ENCODE results near the gene CCDC27. TPM values are rescaled to one million over a fixed set of nuclear protein-coding genes. Genes with fewer than 3 reads are reported as not detected.

The CCDC27 gene
- total and polyA plus RNA-seq, 4 donors = not detected

DNA sequence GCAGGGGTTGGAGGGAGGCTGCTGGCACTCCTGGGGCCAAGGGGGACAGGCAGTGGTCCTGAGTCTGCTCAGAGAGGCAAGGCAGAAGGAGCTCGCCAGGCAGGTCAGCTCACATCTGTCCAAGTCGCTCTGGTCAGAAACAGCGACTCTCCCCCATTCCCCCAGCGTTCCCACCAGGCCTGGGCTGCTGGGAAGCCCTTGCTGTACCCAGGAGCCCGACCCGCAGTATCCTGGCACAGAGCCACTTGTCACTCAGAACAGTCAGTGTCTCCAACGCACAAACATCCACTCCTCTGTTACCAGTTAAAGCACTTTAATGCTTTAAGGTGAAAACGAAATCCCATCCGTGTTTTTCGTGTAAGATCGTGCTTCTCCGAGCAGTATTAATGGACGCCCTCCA lies 16.6 kb upstream of the CCDC27 start:
- no peak for TF ChIP-seq TAF1 (conservative IDR thresholded peaks at IDR 0.05)
- TF ChIP-seq, protein P1, sequence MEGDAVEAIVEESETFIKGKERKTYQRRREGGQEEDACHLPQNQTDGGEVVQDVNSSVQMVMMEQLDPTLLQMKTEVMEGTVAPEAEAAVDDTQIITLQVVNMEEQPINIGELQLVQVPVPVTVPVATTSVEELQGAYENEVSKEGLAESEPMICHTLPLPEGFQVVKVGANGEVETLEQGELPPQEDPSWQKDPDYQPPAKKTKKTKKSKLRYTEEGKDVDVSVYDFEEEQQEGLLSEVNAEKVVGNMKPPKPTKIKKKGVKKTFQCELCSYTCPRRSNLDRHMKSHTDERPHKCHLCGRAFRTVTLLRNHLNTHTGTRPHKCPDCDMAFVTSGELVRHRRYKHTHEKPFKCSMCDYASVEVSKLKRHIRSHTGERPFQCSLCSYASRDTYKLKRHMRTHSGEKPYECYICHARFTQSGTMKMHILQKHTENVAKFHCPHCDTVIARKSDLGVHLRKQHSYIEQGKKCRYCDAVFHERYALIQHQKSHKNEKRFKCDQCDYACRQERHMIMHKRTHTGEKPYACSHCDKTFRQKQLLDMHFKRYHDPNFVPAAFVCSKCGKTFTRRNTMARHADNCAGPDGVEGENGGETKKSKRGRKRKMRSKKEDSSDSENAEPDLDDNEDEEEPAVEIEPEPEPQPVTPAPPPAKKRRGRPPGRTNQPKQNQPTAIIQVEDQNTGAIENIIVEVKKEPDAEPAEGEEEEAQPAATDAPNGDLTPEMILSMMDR (IDR thresholded peaks at IDR 0.05; ENCODE audit: low read depth, low read length, missing input control) = no peak
- TF ChIP-seq, protein P2, sequence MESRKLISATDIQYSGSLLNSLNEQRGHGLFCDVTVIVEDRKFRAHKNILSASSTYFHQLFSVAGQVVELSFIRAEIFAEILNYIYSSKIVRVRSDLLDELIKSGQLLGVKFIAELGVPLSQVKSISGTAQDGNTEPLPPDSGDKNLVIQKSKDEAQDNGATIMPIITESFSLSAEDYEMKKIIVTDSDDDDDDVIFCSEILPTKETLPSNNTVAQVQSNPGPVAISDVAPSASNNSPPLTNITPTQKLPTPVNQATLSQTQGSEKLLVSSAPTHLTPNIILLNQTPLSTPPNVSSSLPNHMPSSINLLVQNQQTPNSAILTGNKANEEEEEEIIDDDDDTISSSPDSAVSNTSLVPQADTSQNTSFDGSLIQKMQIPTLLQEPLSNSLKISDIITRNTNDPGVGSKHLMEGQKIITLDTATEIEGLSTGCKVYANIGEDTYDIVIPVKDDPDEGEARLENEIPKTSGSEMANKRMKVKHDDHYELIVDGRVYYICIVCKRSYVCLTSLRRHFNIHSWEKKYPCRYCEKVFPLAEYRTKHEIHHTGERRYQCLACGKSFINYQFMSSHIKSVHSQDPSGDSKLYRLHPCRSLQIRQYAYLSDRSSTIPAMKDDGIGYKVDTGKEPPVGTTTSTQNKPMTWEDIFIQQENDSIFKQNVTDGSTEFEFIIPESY (IDR thresholded peaks at IDR 0.05) = no peak
- WGBS = 89% methylated on average over 13 of the region's 13 CpGs
- no peak overlapping the region for H3K9ac ChIP-seq (ENCODE audit: low read depth in 1 of 2, low read length in 2 of 2)
- no peaks in the 10 kb centered on the region for H3K9me3 ChIP-seq (ENCODE audit: control insufficient read depth in 4 of 4, low read length in 3 of 4)
- no peak overlapping the region for H3K4me3 ChIP-seq (ENCODE audit: low read depth in 1 of 3, low read length in 3 of 3)
- H3K27ac ChIP-seq (ENCODE audit: low read depth in 1 of 2, low read length in 2 of 2) = no peak overlapping the region
- peaks cover 3 to 20% (median 16%) of the 10 kb centered on the region in 4 donors for H3K4me1 ChIP-seq (ENCODE audit: control insufficient read depth in 4 of 4, insufficient read depth in 4 of 4, low read length in 3 of 4)
- DNase-seq (ENCODE audit: low spot score) = no peak
- H3K36me3 ChIP-seq (ENCODE audit: control insufficient read depth in 4 of 4, insufficient read depth in 3 of 4, low read depth in 1 of 4, low read length in 3 of 4) = peaks cover 1 to 28% (median 8%) of the 10 kb centered on the region in 4 donors
- H3K27me3 ChIP-seq (ENCODE audit: control insufficient read depth in 4 of 4, insufficient read depth in 4 of 4, low read length in 3 of 4) = no peaks in the 10 kb centered on the region

DNA sequence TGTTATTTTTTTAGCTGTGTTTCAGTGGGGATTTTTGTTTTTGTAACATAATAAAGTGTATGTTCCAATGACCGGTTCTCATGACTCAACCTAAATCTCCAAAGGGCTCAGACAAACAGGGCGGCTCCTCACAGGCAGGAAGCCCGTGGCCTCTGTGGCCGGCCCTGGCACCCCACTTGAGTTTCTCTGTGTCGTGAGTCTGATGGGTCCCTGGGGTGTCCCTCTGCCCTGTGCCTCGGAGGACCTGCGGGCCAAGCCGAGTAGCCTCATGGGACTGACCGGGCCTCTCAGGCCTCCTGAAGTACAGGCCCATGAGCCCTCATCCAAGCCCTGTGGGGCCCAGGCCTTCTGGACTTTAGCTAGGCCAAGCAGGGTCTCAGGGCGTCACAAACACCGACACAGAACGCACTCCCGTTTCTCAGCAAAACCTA lies 16.1 kb upstream of the CCDC27 start:
- peaks cover 1 to 28% (median 8%) of the 10 kb centered on the region in 4 donors for H3K36me3 ChIP-seq (ENCODE audit: control insufficient read depth in 4 of 4, insufficient read depth in 3 of 4, low read depth in 1 of 4, low read length in 3 of 4)

DNA sequence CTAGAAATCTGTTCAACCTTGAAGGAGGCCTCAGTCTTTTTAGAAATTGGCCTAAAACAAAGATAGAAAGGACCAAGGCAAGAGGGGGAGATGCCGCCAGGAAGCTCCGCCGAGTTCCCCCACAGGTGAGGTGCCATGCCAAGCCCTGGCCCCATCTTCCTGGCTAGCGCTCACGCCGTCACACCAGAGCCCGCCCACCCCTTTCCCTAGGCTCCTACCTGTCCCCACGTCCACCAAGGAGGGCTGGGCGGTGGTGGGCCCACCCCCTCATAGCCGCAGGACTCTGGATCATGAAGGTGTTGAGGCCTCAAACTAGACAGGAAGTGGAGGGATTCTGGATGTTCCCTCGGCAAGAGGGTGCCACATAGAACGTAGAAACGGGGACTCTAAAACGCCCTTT lies 15.5 kb upstream of the CCDC27 start:
- H3K9ac ChIP-seq (ENCODE audit: low read depth in 1 of 2, low read length in 2 of 2) = no peak overlapping the region
- H3K4me1 ChIP-seq (ENCODE audit: control insufficient read depth in 4 of 4, insufficient read depth in 4 of 4, low read length in 3 of 4) = peaks cover 5 to 21% (median 16%) of the 10 kb centered on the region in 4 donors
- no peak for DNase-seq (ENCODE audit: low spot score)
- H3K36me3 ChIP-seq (ENCODE audit: control insufficient read depth in 4 of 4, insufficient read depth in 3 of 4, low read depth in 1 of 4, low read length in 3 of 4) = peaks cover 1 to 29% (median 8%) of the 10 kb centered on the region in 4 donors
- TF ChIP-seq NR2F2 (IDR thresholded peaks at IDR 0.05) (no peak), RXRA (IDR thresholded peaks at IDR 0.05) (no peak), FOXA2 (IDR thresholded peaks at IDR 0.05) (no peak), TAF1 (conservative IDR thresholded peaks at IDR 0.05) (no peak), SP1 (IDR thresholded peaks at IDR 0.05) (no peak), EGR1 (IDR thresholded peaks at IDR 0.05; ENCODE audit: low read depth in 2 of 2) (no peak)
- TF ChIP-seq, protein P3, sequence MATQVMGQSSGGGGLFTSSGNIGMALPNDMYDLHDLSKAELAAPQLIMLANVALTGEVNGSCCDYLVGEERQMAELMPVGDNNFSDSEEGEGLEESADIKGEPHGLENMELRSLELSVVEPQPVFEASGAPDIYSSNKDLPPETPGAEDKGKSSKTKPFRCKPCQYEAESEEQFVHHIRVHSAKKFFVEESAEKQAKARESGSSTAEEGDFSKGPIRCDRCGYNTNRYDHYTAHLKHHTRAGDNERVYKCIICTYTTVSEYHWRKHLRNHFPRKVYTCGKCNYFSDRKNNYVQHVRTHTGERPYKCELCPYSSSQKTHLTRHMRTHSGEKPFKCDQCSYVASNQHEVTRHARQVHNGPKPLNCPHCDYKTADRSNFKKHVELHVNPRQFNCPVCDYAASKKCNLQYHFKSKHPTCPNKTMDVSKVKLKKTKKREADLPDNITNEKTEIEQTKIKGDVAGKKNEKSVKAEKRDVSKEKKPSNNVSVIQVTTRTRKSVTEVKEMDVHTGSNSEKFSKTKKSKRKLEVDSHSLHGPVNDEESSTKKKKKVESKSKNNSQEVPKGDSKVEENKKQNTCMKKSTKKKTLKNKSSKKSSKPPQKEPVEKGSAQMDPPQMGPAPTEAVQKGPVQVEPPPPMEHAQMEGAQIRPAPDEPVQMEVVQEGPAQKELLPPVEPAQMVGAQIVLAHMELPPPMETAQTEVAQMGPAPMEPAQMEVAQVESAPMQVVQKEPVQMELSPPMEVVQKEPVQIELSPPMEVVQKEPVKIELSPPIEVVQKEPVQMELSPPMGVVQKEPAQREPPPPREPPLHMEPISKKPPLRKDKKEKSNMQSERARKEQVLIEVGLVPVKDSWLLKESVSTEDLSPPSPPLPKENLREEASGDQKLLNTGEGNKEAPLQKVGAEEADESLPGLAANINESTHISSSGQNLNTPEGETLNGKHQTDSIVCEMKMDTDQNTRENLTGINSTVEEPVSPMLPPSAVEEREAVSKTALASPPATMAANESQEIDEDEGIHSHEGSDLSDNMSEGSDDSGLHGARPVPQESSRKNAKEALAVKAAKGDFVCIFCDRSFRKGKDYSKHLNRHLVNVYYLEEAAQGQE (IDR thresholded peaks at IDR 0.05) = no peak
- TF ChIP-seq, protein P2 (IDR thresholded peaks at IDR 0.05) = no peak
- H3K9me3 ChIP-seq (ENCODE audit: control insufficient read depth in 4 of 4, low read length in 3 of 4) = no peaks in the 10 kb centered on the region
- WGBS = 94% methylated on average over 14 of the region's 14 CpGs
- no peak overlapping the region for H3K4me3 ChIP-seq (ENCODE audit: low read depth in 1 of 3, low read length in 3 of 3)
- H3K27me3 ChIP-seq (ENCODE audit: control insufficient read depth in 4 of 4, insufficient read depth in 4 of 4, low read length in 3 of 4) = no peaks in the 10 kb centered on the region
- no peak overlapping the region for H3K27ac ChIP-seq (ENCODE audit: low read depth in 1 of 2, low read length in 2 of 2)

More for the DNA sequence above, 16.1 kb upstream of the CCDC27 start:
- TF ChIP-seq RAD21 (IDR thresholded peaks at IDR 0.05) = no peak
- DNase-seq (ENCODE audit: low spot score) = no peak
- no peaks in the 10 kb centered on the region for H3K9me3 ChIP-seq (ENCODE audit: control insufficient read depth in 4 of 4, low read length in 3 of 4)
- no peaks in the 10 kb centered on the region for H3K27me3 ChIP-seq (ENCODE audit: control insufficient read depth in 4 of 4, insufficient read depth in 4 of 4, low read length in 3 of 4)
- no peak overlapping the region for H3K4me3 ChIP-seq (ENCODE audit: low read depth in 1 of 3, low read length in 3 of 3)
- H3K4me1 ChIP-seq (ENCODE audit: control insufficient read depth in 4 of 4, insufficient read depth in 4 of 4, low read length in 3 of 4) = peaks cover 5 to 21% (median 16%) of the 10 kb centered on the region in 4 donors
- no peak overlapping the region for H3K27ac ChIP-seq (ENCODE audit: low read depth in 1 of 2, low read length in 2 of 2)
- 95% methylated on average over 13 of the region's 13 CpGs for WGBS
- H3K9ac ChIP-seq (ENCODE audit: low read depth in 1 of 2, low read length in 2 of 2) = no peak overlapping the region

Measured in liver (tissue), 9 donors.